Muscle layer of colon (tissue), 2 donors: ENCODE data around the gene FBXO21.
"Not testable (repeated sequence)": the region's sequence is repeated elsewhere in the genome, so short reads cannot be mapped to it uniquely, and the experiment has no call there.

Experiments
- H3K27ac ChIP-seq: one replicate; pipeline ENCODE4 v1.7.0; 2013; ENCODE audit warnings: low read depth, mild to moderate bottlenecking, low read length, moderate library complexity
- H3K27me3 ChIP-seq, 2 donors: one replicate each; pipeline ENCODE4 v1.7.0; 2013; ENCODE audit warnings: low read length in 2 of 2, mild to moderate bottlenecking in 2 of 2; ENCODE audit not compliant: insufficient read depth in 2 of 2, control insufficient read depth in 1 of 2
- H3K36me3 ChIP-seq: one replicate; pipeline ENCODE4 v1.7.0; 2013; ENCODE audit warnings: mild to moderate bottlenecking, low read length; ENCODE audit not compliant: insufficient read depth
- H3K4me1 ChIP-seq: one replicate; pipeline ENCODE4 v1.7.0; 2013; ENCODE audit warnings: mild to moderate bottlenecking, low read length; ENCODE audit not compliant: insufficient read depth
- H3K4me3 ChIP-seq, 2 donors: one replicate each; pipeline ENCODE4 v1.7.0; 2013; ENCODE audit warnings: low read length in 2 of 2, low read depth in 1 of 2, mild to moderate bottlenecking in 1 of 2, moderate library complexity in 1 of 2
- H3K9ac ChIP-seq: one replicate; pipeline ENCODE4 v1.7.0; 2013; ENCODE audit warnings: low read length
- H3K9me3 ChIP-seq: one replicate; pipeline ENCODE4 v1.7.0; 2013; ENCODE audit warnings: mild to moderate bottlenecking, low read length
- donor health status: abdominal sarcoma.
- donor health status: Adenocarcinoma of cecum.

FBXO21 gene, protein sequence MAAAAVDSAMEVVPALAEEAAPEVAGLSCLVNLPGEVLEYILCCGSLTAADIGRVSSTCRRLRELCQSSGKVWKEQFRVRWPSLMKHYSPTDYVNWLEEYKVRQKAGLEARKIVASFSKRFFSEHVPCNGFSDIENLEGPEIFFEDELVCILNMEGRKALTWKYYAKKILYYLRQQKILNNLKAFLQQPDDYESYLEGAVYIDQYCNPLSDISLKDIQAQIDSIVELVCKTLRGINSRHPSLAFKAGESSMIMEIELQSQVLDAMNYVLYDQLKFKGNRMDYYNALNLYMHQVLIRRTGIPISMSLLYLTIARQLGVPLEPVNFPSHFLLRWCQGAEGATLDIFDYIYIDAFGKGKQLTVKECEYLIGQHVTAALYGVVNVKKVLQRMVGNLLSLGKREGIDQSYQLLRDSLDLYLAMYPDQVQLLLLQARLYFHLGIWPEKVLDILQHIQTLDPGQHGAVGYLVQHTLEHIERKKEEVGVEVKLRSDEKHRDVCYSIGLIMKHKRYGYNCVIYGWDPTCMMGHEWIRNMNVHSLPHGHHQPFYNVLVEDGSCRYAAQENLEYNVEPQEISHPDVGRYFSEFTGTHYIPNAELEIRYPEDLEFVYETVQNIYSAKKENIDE

DNA sequence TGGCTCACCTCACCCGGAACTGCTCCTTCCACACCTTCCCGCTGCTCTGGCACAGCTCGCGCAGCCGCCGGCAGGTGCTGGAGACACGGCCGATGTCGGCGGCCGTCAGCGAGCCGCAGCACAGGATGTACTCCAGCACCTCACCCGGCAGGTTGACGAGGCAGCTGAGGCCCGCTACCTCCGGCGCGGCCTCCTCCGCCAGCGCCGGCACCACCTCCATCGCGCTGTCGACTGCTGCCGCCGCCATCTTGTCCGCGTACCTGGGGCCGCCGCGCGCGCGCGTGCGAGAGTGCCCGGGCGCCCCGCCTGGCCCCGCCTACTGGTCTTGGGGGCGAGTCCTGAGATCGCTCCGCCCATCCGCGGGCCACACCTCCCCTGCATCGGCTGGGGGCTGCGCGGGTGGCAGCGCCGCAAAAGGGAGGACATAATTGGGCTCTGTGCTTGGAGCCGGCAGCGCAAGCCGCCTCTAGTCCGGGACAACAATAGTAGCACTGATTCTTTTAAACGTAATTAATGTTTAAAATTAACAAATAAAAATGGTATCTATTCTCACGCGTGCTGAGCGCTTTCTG lies at the start of gene FBXO21:
Gene FBXO21 (minus strand): TSS at position 261 of the 572 bp plus-strand sequence. CDS start 14 bp downstream, at position 247.
- Histone ChIP-seq H3K27ac (peak within 1 kb of the TSS; percentile 58), H3K9ac (peak within 1 kb of the TSS; percentile 37), H3K4me3 (peak within 1 kb of the TSS; percentile 64 to 81), H3K9me3 (no peaks in the 10 kb centered on the region), H3K4me1 (peaks cover 7% of the 10 kb centered on the region), H3K36me3 (peaks cover 11% of the 10 kb centered on the region), H3K27me3 (no peaks in the 10 kb centered on the region)

DNA sequence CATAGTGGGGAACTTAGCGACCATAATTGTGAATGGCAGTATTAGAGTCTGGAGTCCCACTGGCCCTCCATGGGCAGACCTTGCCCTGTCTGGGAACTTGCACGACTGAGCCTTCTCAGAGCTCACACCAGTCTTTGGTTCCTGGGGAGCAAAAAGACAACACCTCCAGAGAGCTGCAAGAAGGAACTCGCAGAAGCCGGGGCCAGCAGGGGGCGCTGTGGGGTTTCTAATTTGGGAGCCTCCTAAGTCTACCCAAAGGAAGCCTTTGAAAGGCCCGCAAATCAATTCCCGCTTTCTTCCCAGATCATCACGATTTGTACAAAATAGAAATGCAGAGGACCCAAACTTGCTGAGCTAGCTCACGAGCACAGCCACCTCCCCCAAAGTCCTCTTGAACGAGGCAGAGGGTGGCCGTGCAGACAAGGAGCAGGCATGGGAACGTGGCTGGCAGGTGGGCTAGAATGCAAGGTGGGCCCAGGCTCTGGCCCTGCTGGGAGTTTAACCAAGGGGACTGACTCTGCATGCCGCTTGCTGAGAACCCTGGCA lies 46.3 kb upstream of the FBXO21 start:
- no peaks in the 10 kb centered on the region for H3K9me3 ChIP-seq
- H3K27ac ChIP-seq, result no peak overlapping the region

DNA sequence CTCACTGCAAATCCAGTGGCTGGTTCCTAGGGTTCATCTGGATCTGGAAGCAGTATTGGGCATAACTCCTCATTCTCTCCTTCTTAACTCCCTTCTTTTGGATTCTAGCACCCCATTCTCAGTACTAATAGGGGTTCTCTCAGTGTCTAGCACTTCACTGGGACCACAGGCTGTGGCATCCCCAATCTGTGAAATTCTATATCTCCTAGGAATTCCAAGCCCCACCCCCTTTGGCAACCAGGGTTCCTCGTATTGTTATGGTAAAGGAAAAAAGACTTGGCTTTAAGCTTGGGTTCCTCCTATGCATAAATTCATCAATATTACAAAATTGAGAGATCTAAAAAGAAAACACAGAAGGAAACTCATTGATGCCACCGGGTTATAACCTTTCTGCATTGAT lies 45.0 kb upstream of the FBXO21 start:
- Histone ChIP-seq H3K36me3 (no peaks in the 10 kb centered on the region), H3K27me3 (peaks cover 0 to 6% of the 10 kb centered on the region in 2 donors), H3K27ac (no peak overlapping the region), H3K9me3 (no peaks in the 10 kb centered on the region), H3K9ac (no peak overlapping the region), H3K4me1 (no peaks in the 10 kb centered on the region), H3K4me3 (no peak overlapping the region)

More for the DNA sequence above, 46.3 kb upstream of the FBXO21 start:
- Histone ChIP-seq H3K9ac (no peak overlapping the region), H3K4me3 (no peak overlapping the region), H3K36me3 (no peaks in the 10 kb centered on the region), H3K4me1 (no peaks in the 10 kb centered on the region), H3K27me3 (peaks cover 0 to 6% of the 10 kb centered on the region in 2 donors)

DNA sequence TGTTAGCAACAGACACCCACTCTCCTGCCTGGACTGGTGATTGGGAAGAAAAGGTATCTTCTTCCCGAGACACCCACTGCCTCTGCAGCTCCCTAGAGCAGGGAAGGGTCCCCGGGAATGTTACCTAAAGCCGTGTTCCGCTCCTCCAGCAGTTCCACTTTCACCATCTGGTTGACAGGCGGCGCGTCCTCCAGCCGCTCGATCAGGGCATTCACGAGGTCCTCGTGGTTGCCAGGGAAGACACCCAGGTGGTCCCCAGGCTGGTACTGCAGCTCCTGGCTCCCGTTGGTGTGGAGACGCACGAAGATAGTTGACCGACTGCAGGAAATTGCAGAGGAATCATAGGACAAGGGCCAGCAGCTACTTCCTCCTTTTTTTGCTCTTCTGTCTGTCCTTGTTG lies 44.2 kb upstream of the FBXO21 start:
- Histone ChIP-seq H3K27ac (no peak overlapping the region), H3K9me3 (no peaks in the 10 kb centered on the region), H3K4me3 (no peak overlapping the region), H3K36me3 (no peaks in the 10 kb centered on the region), H3K4me1 (no peaks in the 10 kb centered on the region), H3K27me3 (peaks cover 0 to 6% of the 10 kb centered on the region in 2 donors), H3K9ac (no peak overlapping the region)

DNA sequence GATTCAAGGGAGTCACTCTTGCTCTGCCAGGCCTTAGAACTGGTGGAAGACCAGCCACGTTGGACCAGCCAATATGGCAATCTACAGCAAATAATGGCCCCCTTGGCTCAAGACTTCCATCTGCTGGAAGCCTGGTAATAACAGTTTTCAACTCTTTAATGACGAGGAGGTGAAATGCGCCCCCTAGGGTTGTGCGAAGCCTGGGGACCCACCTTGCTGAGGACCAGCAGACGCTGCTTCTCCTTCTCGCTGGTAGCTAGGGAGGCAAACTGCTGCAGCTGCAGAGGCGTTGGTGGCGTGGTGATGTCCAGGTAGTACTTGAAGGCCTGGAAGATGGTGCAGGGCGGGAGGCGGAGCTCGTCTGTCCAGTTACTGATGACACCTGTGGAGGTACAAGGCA lies 41.5 kb upstream of the FBXO21 start:
- Histone ChIP-seq H3K4me1 (no peaks in the 10 kb centered on the region), H3K4me3 (no peak overlapping the region)

DNA sequence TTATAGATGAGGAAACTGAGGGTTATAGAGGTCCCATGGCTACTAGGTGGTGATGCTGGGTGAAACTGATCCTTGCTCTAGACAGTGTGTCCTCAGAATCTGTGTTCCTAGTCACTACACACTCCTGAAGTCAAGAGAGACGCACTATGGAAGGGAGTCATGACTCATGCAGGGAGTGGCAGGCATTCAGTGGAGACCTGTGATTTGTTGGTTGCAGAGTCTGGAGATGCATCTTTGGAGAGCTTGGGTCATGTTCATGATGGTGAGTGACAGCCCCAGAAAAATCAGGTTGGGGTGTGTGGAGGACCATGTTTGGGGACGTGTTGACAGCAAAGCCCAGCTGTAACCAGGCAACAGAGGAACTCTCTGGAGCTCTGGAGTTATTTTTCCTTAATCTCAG lies 38.0 kb upstream of the FBXO21 start:
- no peak overlapping the region for H3K9ac ChIP-seq
- no peak overlapping the region for H3K27ac ChIP-seq
- H3K27me3 ChIP-seq, result peaks cover 0 to 4% of the 10 kb centered on the region in 2 donors
- H3K9me3 ChIP-seq, result no peaks in the 10 kb centered on the region
- H3K4me1 ChIP-seq, result no peaks in the 10 kb centered on the region
- H3K36me3 ChIP-seq, result no peaks in the 10 kb centered on the region
- H3K4me3 ChIP-seq, result no peak overlapping the region

More for the DNA sequence above, 41.5 kb upstream of the FBXO21 start:
- H3K27me3 ChIP-seq, result peaks cover 4 to 6% of the 10 kb centered on the region in 2 donors
- no peak overlapping the region for H3K27ac ChIP-seq
- H3K9ac ChIP-seq, result no peak overlapping the region
- H3K9me3 ChIP-seq, result no peaks in the 10 kb centered on the region
- H3K36me3 ChIP-seq, result no peaks in the 10 kb centered on the region

DNA sequence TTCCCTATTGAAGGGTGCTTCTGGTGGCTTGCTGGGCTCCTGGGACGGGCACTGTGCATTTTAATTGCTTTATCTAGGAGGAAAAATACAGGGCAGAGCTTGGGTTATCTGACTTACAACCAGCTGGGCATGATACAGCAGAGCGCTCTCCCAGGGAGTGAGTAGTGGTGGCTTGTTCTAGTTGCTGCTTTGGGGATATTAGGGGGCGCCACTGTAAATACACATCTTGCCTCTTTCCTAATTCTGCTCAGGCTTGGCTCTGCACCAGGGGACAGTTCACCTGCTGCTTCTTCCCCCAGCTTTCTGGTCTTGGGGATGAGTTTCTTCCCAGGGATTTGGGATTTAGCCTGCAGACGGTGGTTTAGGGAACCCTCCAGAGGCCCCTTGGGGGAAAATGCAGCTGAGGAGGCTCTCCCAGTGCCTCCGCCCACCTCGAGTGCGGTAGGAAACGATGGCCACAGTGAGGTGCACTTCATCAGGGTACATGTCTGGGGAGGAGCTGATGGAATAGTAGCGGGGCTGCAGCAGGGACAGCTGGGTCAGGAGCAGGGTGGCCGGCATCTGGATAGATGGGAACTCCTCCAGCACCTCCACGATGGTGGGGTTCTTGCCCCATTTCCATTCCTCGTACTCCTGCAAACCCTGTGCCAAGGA lies 36.9 kb upstream of the FBXO21 start:
- Histone ChIP-seq H3K36me3 (no peaks in the 10 kb centered on the region), H3K27me3 (peaks cover 0 to 4% of the 10 kb centered on the region in 2 donors), H3K27ac (no peak overlapping the region), H3K9ac (no peak overlapping the region), H3K4me1 (no peaks in the 10 kb centered on the region), H3K4me3 (no peak overlapping the region), H3K9me3 (no peaks in the 10 kb centered on the region)

DNA sequence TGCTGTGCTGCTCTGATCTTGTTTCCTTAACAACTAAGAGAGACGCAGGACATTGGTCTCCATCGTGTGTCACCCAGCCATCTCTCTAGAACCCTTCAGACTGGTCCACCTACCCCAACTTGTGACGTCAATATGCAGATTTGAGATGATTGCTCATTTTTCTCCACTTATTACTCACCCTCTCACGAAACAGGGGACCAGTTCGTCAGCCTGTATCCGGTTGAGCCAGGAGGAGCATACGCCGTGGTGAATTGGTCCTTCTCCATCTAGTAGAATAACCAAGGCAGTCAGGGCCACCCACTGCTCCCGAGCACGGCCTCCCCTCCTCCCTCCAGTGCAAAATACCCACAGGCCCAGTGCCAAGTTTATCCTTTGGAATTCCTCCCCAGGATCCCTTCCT lies 36.2 kb upstream of the FBXO21 start:
- no peaks in the 10 kb centered on the region for H3K9me3 ChIP-seq
- no peaks in the 10 kb centered on the region for H3K4me1 ChIP-seq
- H3K27ac ChIP-seq, result no peak overlapping the region
- no peak overlapping the region for H3K9ac ChIP-seq
- H3K36me3 ChIP-seq, result no peaks in the 10 kb centered on the region
- peaks cover 0 to 4% of the 10 kb centered on the region in 2 donors for H3K27me3 ChIP-seq
- no peak overlapping the region for H3K4me3 ChIP-seq

DNA sequence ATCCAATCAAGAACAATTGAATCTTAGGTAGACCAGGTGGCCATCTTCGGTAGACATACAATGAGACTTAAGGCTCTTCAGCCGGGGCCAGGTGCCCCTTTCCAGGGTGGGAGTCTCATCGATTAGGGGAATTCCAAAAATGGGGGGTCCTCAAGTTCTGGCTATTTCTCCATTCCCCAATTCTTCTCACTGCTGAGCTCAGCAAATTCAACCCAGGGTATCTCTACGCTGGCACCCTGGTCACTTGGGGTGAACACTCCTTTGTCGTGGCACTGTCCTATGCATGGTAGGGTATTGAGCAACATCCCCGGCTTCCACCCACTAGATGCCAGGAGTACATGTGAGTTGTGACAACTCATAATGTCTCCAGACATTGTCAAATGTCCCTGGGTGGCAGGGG lies 34.9 kb upstream of the FBXO21 start:
- H3K27me3 ChIP-seq, result peaks cover 0 to 4% of the 10 kb centered on the region in 2 donors
- no peaks in the 10 kb centered on the region for H3K9me3 ChIP-seq
- no peaks in the 10 kb centered on the region for H3K4me1 ChIP-seq
- H3K4me3 ChIP-seq, result no peak overlapping the region
- no peaks in the 10 kb centered on the region for H3K36me3 ChIP-seq
- H3K27ac ChIP-seq, result no peak overlapping the region
- H3K9ac ChIP-seq, result no peak overlapping the region

DNA sequence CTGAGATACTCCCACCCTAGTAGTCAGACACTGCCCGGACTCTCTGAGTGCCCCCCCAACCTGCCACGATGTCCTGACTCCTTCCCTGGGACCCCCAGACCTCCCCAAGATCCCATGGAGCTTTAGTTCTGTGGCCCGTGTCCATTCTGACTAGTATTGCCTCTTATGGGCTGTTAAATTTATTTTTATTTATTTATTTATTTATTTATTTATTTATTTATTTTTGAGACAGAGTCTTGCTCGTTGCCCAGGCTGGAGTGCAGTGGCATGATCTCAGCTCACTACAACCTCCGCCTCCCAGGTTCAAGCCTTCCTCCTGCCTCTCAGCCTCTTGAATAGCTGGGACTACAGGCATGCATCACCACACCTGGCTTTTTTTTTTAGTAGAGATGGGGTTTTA lies 30.7 kb upstream of the FBXO21 start:
- not testable (repeated sequence) for H3K9ac ChIP-seq, H3K4me3 ChIP-seq, H3K27me3 ChIP-seq, H3K9me3 ChIP-seq, H3K36me3 ChIP-seq, H3K4me1 ChIP-seq, H3K27ac ChIP-seq

DNA sequence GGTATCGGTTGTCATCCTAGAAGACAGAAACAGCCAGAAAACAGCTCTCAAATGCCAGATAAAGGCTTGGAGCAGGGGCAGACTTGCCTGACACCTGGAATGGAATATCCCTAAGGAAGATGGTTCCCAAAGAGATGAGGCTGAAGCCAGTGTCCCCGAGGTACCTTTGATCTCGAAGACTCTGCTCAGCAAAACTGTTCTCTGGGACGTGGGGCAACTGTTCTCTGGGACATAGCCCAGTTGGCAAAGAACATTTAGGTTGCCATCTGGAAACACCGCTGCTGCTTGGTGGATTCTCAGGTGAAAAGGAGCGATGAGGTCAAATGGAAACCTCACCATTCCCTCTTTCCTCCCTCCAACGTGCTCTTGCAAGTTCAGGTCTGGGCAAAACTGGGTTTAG lies 27.9 kb upstream of the FBXO21 start:
- Histone ChIP-seq H3K27me3 (peaks cover 0 to 8% of the 10 kb centered on the region in 2 donors), H3K4me1 (no peaks in the 10 kb centered on the region), H3K27ac (no peak overlapping the region), H3K4me3 (no peak overlapping the region), H3K9me3 (no peaks in the 10 kb centered on the region), H3K9ac (no peak overlapping the region), H3K36me3 (no peaks in the 10 kb centered on the region)
